ENCODE data around the gene S100A9.

Gene S100A9

DNA sequence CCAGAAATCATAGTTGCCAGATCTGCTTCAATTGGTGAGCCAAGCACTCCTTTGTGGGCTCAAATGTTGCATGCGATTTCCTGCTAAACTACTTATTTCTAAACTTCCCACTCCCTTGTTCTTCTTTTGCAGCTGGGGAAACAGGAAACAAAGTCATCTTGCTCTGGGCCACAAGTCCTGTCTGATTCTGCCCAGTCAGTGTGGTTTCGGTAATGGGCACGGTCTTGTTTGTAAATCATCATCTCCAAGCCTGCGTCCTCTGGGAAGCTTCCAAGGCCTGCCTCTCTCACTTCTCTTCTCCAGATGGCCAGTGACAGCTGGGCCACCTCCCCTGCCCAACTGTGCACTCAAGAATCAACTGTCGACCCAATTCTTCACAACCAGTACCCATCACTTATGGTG is 28.8 kb downstream of the S100A9 start:
- H3K4me2 ChIP-seq = no peak overlapping the region
- no peaks in the 10 kb centered on the region for H3K36me3 ChIP-seq (ENCODE audit: insufficient read depth)
- no peak overlapping the region for H2AFZ ChIP-seq (ENCODE audit: low read depth)
- no peaks in the 10 kb centered on the region for H3K27me3 ChIP-seq (ENCODE audit: insufficient read depth, low read depth)
- H3K79me2 ChIP-seq (ENCODE audit: insufficient read depth, low read depth) = no peaks in the 10 kb centered on the region
- TF ChIP-seq, protein P1, sequence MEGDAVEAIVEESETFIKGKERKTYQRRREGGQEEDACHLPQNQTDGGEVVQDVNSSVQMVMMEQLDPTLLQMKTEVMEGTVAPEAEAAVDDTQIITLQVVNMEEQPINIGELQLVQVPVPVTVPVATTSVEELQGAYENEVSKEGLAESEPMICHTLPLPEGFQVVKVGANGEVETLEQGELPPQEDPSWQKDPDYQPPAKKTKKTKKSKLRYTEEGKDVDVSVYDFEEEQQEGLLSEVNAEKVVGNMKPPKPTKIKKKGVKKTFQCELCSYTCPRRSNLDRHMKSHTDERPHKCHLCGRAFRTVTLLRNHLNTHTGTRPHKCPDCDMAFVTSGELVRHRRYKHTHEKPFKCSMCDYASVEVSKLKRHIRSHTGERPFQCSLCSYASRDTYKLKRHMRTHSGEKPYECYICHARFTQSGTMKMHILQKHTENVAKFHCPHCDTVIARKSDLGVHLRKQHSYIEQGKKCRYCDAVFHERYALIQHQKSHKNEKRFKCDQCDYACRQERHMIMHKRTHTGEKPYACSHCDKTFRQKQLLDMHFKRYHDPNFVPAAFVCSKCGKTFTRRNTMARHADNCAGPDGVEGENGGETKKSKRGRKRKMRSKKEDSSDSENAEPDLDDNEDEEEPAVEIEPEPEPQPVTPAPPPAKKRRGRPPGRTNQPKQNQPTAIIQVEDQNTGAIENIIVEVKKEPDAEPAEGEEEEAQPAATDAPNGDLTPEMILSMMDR (conservative IDR thresholded peaks at IDR 0.05; ENCODE audit: low read depth, low read length) = no peak
- no peak overlapping the region for H3K27ac ChIP-seq
- no peaks in the 10 kb centered on the region for H3K4me1 ChIP-seq (ENCODE audit: low read depth, poor library complexity, severe bottlenecking)
- H4K20me1 ChIP-seq (ENCODE audit: insufficient read depth) = no peaks in the 10 kb centered on the region
- no peak overlapping the region for H3K4me3 ChIP-seq (IDR thresholded peaks at IDR 0.05; ENCODE audit: insufficient read depth, low read depth, low read length)
- H3K9ac ChIP-seq = no peak overlapping the region

- Histone ChIP-seq H3K4me3 (IDR thresholded peaks at IDR 0.05; ENCODE audit: insufficient read depth, low read depth, low read length) (no peak overlapping the region), H3K4me1 (ENCODE audit: low read depth, poor library complexity, severe bottlenecking) (no peaks in the 10 kb centered on the region), H3K27me3 (ENCODE audit: insufficient read depth, low read depth) (no peaks in the 10 kb centered on the region; the same call in 1 of the 2 replicates), H3K4me2 (no peak overlapping the region), H3K36me3 (ENCODE audit: insufficient read depth) (no peaks in the 10 kb centered on the region), H3K9ac (no peak overlapping the region), H4K20me1 (ENCODE audit: insufficient read depth) (no peaks in the 10 kb centered on the region), H3K79me2 (ENCODE audit: insufficient read depth, low read depth) (no peaks in the 10 kb centered on the region), H3K27ac (no peak overlapping the region), H2AFZ (ENCODE audit: low read depth) (no peak overlapping the region)
- TF ChIP-seq, protein P1 (conservative IDR thresholded peaks at IDR 0.05; ENCODE audit: low read depth, low read length) = no peak
These were observed 29.3 kb downstream of the S100A9 start for GRCh38 chr1:153387001-153387400.

DNA sequence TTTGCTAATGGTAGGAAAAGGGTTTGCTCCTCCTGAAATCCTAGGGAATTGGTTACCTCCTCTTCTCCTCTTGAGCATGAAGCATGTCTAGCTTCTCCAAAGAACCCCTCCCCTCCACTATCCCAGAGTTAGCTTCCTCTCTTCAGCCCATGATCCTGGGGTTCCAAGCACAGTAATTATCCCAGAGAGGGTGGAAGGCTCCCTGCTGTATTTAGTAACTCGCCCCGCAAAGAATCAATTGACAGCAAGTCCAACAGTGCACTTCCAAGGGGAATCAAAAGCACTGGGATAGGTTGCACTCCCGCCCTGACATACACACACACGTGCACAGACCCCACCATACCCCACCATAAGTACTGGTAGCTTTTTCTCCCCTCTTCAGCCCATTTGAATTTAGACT is 30.1 kb downstream of the S100A9 start:
- H3K4me1 ChIP-seq (ENCODE audit: low read depth, poor library complexity, severe bottlenecking) = no peaks in the 10 kb centered on the region
- no peaks in the 10 kb centered on the region for H3K36me3 ChIP-seq (ENCODE audit: insufficient read depth)
- H3K27ac ChIP-seq = no peak overlapping the region
- TF ChIP-seq, protein P1 (conservative IDR thresholded peaks at IDR 0.05; ENCODE audit: low read depth, low read length) = no peak
- H2AFZ ChIP-seq (ENCODE audit: low read depth) = no peak overlapping the region
- H4K20me1 ChIP-seq (ENCODE audit: insufficient read depth) = no peaks in the 10 kb centered on the region
- no peak overlapping the region for H3K9ac ChIP-seq
- H3K4me3 ChIP-seq (IDR thresholded peaks at IDR 0.05; ENCODE audit: insufficient read depth, low read depth, low read length) = no peak overlapping the region
- H3K79me2 ChIP-seq (ENCODE audit: insufficient read depth, low read depth) = no peaks in the 10 kb centered on the region
- no peak overlapping the region for H3K4me2 ChIP-seq
- no peaks in the 10 kb centered on the region; the same call in 1 of the 2 replicates for H3K27me3 ChIP-seq (ENCODE audit: insufficient read depth, low read depth)

DNA sequence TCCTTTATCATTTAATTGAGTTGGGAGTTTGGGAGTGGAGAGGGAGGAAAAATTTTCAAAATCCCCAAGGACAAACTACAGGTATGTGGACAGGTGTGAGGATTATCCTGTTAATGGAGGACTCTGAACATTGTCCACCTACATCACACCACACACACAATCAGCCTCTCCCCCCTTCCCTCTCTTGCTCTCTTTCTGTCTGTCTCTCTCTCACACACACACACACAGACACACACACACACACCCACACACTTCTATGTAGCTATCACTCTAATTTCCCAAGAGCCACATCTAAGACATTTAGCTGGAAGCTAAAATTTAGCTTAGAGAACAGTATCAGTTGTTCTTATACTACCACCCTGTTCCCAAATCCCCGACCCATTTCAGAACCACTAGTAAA is 31.7 kb downstream of the S100A9 start:
- TF ChIP-seq, protein P1 (conservative IDR thresholded peaks at IDR 0.05; ENCODE audit: low read depth, low read length) = no peak
- Histone ChIP-seq H2AFZ (ENCODE audit: low read depth) (no peak overlapping the region), H3K27ac (no peak overlapping the region), H3K4me3 (IDR thresholded peaks at IDR 0.05; ENCODE audit: insufficient read depth, low read depth, low read length) (no peak overlapping the region), H3K4me2 (no peak overlapping the region), H3K36me3 (ENCODE audit: insufficient read depth) (no peaks in the 10 kb centered on the region), H3K27me3 (ENCODE audit: insufficient read depth, low read depth) (no peaks in the 10 kb centered on the region; the same call in 1 of the 2 replicates), H4K20me1 (ENCODE audit: insufficient read depth) (no peaks in the 10 kb centered on the region), H3K9ac (no peak overlapping the region), H3K79me2 (ENCODE audit: insufficient read depth, low read depth) (no peaks in the 10 kb centered on the region), H3K4me1 (ENCODE audit: low read depth, poor library complexity, severe bottlenecking) (no peaks in the 10 kb centered on the region)

All from KMS-11 (cell line).